ENCODE measurements around the gene SLC44A4. TPM values are rescaled to one million over a fixed set of nuclear protein-coding genes. Genes with fewer than 3 reads are reported as not detected.
A peak's percentile ranks its signal among the peaks of the same experiment; 100 is the strongest.

Gene SLC44A4
- total and polyA plus RNA-seq, 2 of the 8 experiments (the other 6 are each of a cell fraction or from before 2014, with no cell fraction given): 4.8 to 7.0 TPM

DNA sequence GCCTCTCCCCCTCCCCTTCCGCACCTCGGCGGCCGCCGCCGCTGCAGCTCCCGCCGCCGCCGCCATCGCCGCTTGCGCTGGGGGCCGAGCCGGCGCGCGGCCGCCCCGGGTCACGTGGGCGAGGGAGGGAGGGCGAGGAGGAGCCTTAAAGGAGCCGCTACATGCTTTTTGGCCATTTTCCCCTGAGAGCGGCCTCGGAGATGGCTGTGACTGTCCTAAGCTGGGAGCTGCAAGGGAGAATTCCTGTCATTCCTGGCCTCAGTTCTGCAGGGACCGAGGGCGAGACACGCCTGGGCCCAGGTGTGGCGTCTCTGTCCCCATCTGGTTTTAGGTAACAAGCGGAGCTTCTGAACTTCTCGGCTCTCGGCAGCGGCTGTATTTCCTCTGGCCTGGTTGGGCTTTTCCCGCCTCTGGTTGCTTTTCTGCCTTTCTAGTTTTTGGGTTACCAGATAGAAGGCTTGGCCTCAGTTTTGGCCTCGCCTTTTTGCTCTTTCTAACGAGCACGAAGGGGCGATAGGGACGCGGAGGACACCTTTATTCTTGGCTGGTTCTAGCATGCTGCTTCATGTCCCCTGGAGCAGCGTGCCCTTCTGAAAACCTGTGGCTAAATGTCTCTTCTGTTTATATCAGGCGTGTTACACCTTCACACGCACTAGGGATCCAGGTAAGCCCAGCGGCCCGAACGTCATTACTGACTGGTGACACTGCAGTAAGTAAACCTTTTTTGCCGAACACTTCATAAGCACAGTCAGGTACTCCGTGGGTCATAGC, 19.0 kb upstream of the SLC44A4 start, which contains the start of gene EHMT2:
Gene EHMT2 (minus strand): TSS at position 87 of the 771 bp plus-strand sequence. CDS start 21 bp downstream, at position 66.
- Histone ChIP-seq H3K4ac (replicated peaks; ENCODE audit: insufficient read length, low read depth, low read length) (peak within 1 kb of the TSS; percentile 27), H3K79me2 (ENCODE audit: control insufficient read depth in 1 of 2, insufficient read depth in 2 of 2, low read length in 2 of 2) (peaks cover 0 to 17% of the 10 kb centered on the region in 2 experiments; a peak in 2 of 4 replicates), H3K36me3 (ENCODE audit: control insufficient read depth in 2 of 4, insufficient read depth in 4 of 4, low read length in 3 of 4) (peaks cover 13 to 35% (median 30%) of the 10 kb centered on the region in 4 experiments), H3K27me3 (replicated peaks in 1 of 4; ENCODE audit: control insufficient read depth in 3 of 4, extremely low read depth in 1 of 4, insufficient read depth in 3 of 4, low read length in 3 of 4) (no peaks in the 10 kb centered on the region), H2BK5ac (ENCODE audit: low read depth, low read length) (peak within 1 kb of the TSS; percentile 20), H2AK5ac (ENCODE audit: low read depth, low read length) (0 out of 2 replicates have a peak within 1 kb of the TSS, but pooled peaks have one; percentile 20), H3K23ac (ENCODE audit: insufficient read length) (no peak within 1 kb of the TSS), H2BK12ac (ENCODE audit: low read depth, low read length) (no peak within 1 kb of the TSS), H3K4me3 (ENCODE audit: extremely low read depth in 1 of 4, insufficient read depth in 2 of 4, low read depth in 3 of 4, low read length in 4 of 4) (peak within 1 kb of the TSS; percentile 74 to 97 (median 82)), H2BK15ac (ENCODE audit: low read length) (no peak within 1 kb of the TSS), H2BK20ac (ENCODE audit: low read length) (no peak within 1 kb of the TSS), H4K8ac (ENCODE audit: extremely low read depth, insufficient read depth, low read length) (peak within 1 kb of the TSS; percentile 93; the same call in 1 of the 2 replicates), H3K14ac (ENCODE audit: insufficient read length) (no peak within 1 kb of the TSS), H3K9me3 (ENCODE audit: insufficient read depth in 2 of 2, low read depth in 1 of 2, low read length in 1 of 2) (no peaks in the 10 kb centered on the region), H3K56ac (replicated peaks; ENCODE audit: insufficient read length, low read depth, low read length) (peak within 1 kb of the TSS; percentile 73), H2BK120ac (replicated peaks; ENCODE audit: low read depth, low read length) (no peak within 1 kb of the TSS), H4K91ac (replicated peaks; ENCODE audit: insufficient read length, low read length) (peak within 1 kb of the TSS; percentile 80), H3K79me1 (ENCODE audit: low read depth, low read length) (peaks cover 2% of the 10 kb centered on the region), H3K4me2 (ENCODE audit: insufficient read depth in 1 of 2, low read depth in 2 of 2, low read length in 2 of 2) (peak within 1 kb of the TSS; percentile 85 to 92), H4K20me1 (replicated peaks in 1 of 2; ENCODE audit: control insufficient read depth in 1 of 2, insufficient read depth in 2 of 2, low read length in 2 of 2) (peaks cover 1 to 5% of the 10 kb centered on the region in 2 experiments), H3K18ac (ENCODE audit: extremely low read depth, low read length) (peak within 1 kb of the TSS; percentile 93), H2AFZ (ENCODE audit: low read length) (peak within 1 kb of the TSS; percentile 78; the same call in 1 of the 2 replicates), H3K23me2 (ENCODE audit: low read depth, low read length) (peaks cover 13% of the 10 kb centered on the region), H3K9ac (replicated peaks in 1 of 4; ENCODE audit: extremely low read depth in 1 of 4, low read depth in 3 of 4, low read length in 3 of 4) (peak within 1 kb of the TSS; percentile 62 to 88 (median 79)), H3K27ac (ENCODE audit: low read depth, low read length) (peak within 1 kb of the TSS; percentile 55; the same call in 1 of the 2 replicates), H3K4me1 (replicated peaks in 1 of 4; ENCODE audit: control insufficient read depth in 3 of 4, insufficient read depth in 4 of 4, low read length in 3 of 4) (peaks cover 0 to 14% (median 6%) of the 10 kb centered on the region in 4 experiments; a peak in 6 of 7 replicates), H4K5ac (ENCODE audit: insufficient read length, low read depth, low read length) (peak within 1 kb of the TSS; percentile 82)
- ChIA-PET POLR2A (ENCODE audit: partially characterized antibody) (interaction anchor here (0.7 to 3.6 kb wide), 30 partner anchors 9 to 260 kb away, joined by 3 to 40 read pairs (median 5); partner anchors contain the start of genes DXO, GPANK1, HSPA1B and MSH5), CTCF (ENCODE audit: partially characterized antibody) (interaction anchor here (0.6 to 2.1 kb wide), 10 partner anchors 9 to 160 kb away, joined by 3 to 11 read pairs (median 4); no protein-coding TSS in a partner anchor)
- WGBS, 2 experiments (ENCODE audit: extremely low coverage in 1 of 2, insufficient coverage in 1 of 2, insufficient read length in 1 of 2, insufficient replicate concordance in 2 of 2, low coverage in 1 of 2, low lambda C conversion rate in 2 of 2, missing lambda C conversion rate in 1 of 2): 2% methylated on average over 48 of the region's 49 CpGs; no CpG with 5 or more reads in 1 of the 2 experiments
- peak in 1 of 2 experiments; percentile 89 for DNase-seq (ENCODE audit: low read depth in 1 of 2, low spot score in 2 of 2)
- no peak for FAIRE-seq
- TF ChIP-seq CEBPB (IDR thresholded peaks at IDR 0.05; ENCODE audit: low read depth, low read length): no peak
- TF ChIP-seq NANOG (IDR thresholded peaks at IDR 0.05; ENCODE audit: insufficient read depth, low read depth, low read length, poor library complexity, severe bottlenecking): no peak
- no peak for TF ChIP-seq ZNF274 (IDR thresholded peaks at IDR 0.05; ENCODE audit: borderline replicate concordance, extremely low read depth, low read length)
- no peak for TF ChIP-seq BCL11A (IDR thresholded peaks at IDR 0.05; ENCODE audit: low read depth in 2 of 2, low read length in 2 of 2)
- TF ChIP-seq CBX5 (IDR thresholded peaks at IDR 0.05; ENCODE audit: low read depth, low read length): no peak
- peak; percentile 74; the same call in 1 of the 2 replicates for TF ChIP-seq YY1 (IDR thresholded peaks at IDR 0.05; ENCODE audit: low read depth, low read length)
- TF ChIP-seq, protein P1, sequence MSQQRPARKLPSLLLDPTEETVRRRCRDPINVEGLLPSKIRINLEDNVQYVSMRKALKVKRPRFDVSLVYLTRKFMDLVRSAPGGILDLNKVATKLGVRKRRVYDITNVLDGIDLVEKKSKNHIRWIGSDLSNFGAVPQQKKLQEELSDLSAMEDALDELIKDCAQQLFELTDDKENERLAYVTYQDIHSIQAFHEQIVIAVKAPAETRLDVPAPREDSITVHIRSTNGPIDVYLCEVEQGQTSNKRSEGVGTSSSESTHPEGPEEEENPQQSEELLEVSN (IDR thresholded peaks at IDR 0.05): no peak
- no peak for TF ChIP-seq HDAC6 (IDR thresholded peaks at IDR 0.05; ENCODE audit: low read depth, low read length)
- TF ChIP-seq, protein P2, sequence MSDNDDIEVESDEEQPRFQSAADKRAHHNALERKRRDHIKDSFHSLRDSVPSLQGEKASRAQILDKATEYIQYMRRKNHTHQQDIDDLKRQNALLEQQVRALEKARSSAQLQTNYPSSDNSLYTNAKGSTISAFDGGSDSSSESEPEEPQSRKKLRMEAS (IDR thresholded peaks at IDR 0.05): peak; percentile 62
- peak; percentile 46 for TF ChIP-seq TAF7 (optimal IDR thresholded peaks at IDR 0.05; ENCODE audit: borderline replicate concordance, low read depth, low read length)

All from H1 (cell line).